PC-3 (cell line): ENCODE results near the gene HNMT.

ENCODE experiments used
- EZH2phosphoT487 ChIP-seq: fragments of 300-600 bp; sonication (generic); IDR thresholded peaks from 2 replicates; pipeline ENCODE4 v1.6.1; 2018; ENCODE audit warnings: mild to moderate bottlenecking, antibody characterized with exemption, low read length, borderline replicate concordance
- TF ChIP-seq, protein P1 (sequence below): fragments of 300-600 bp; sonication (generic); conservative IDR thresholded peaks from 2 replicates; pipeline ENCODE4 v1.5.1; 2017; ENCODE audit warnings: antibody characterized with exemption, low read depth, mild to moderate bottlenecking, low read length

DNA sequence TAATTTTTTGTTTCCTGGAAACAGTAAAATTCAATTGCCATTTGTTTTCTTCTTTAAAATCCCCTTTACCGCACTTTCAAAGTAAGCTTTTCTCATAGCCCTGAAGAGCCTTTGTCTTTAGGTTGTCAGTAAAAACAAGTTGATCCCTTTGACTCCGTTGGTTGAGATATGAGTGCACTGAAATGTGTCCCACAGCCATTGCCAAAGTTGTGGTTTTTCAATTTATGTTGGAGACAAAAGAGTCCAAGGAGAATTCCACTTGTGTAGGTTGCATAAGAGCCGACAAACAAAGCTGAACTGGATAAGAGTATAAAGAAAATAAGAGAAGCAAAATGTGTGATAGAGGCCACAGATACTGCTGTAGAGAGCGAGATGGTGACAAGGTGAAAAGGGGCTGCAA is 26.1 kb upstream of the HNMT start:
- TF ChIP-seq, protein P1, sequence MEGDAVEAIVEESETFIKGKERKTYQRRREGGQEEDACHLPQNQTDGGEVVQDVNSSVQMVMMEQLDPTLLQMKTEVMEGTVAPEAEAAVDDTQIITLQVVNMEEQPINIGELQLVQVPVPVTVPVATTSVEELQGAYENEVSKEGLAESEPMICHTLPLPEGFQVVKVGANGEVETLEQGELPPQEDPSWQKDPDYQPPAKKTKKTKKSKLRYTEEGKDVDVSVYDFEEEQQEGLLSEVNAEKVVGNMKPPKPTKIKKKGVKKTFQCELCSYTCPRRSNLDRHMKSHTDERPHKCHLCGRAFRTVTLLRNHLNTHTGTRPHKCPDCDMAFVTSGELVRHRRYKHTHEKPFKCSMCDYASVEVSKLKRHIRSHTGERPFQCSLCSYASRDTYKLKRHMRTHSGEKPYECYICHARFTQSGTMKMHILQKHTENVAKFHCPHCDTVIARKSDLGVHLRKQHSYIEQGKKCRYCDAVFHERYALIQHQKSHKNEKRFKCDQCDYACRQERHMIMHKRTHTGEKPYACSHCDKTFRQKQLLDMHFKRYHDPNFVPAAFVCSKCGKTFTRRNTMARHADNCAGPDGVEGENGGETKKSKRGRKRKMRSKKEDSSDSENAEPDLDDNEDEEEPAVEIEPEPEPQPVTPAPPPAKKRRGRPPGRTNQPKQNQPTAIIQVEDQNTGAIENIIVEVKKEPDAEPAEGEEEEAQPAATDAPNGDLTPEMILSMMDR = no peak
- TF ChIP-seq EZH2phosphoT487 = no peak
